Neural cell (in vitro differentiated cells): ENCODE measurements around the gene PLET1. TPM values are rescaled to one million over a fixed set of nuclear protein-coding genes. Genes with fewer than 3 reads are reported as not detected.

ENCODE experiments used
- H2AFZ ChIP-seq: fragments of 200-600, 300-800 bp; sonication (generic), shearing (Covaris generic); 2 replicates; pipeline ENCODE4 v1.6.0; 2014; ENCODE audit warnings: low read depth, mild to moderate bottlenecking, antibody characterized with exemption, low read length, moderate library complexity
- H3F3A ChIP-seq: fragments of 200-600 bp; shearing (Covaris generic); 2 replicates; pipeline ENCODE4 v1.6.1; 2016; ENCODE audit warnings: mild to moderate bottlenecking, moderate library complexity, mixed read lengths, antibody characterized with exemption, low read length; ENCODE audit not compliant: insufficient read depth, poor library complexity, severe bottlenecking
- H3K27ac ChIP-seq: fragments of 200-600, 300-800 bp; sonication (generic), shearing (Covaris generic); 2 replicates; pipeline ENCODE4 v1.5.1; 2014; ENCODE audit warnings: mild to moderate bottlenecking, low read length, moderate library complexity
- H3K27me3 ChIP-seq: fragments of 300-800, 200-600 bp; sonication (generic), shearing (Covaris generic); 2 replicates; pipeline ENCODE4 v1.6.0; 2014; ENCODE audit warnings: mild to moderate bottlenecking, low read depth, low read length, moderate library complexity; ENCODE audit not compliant: insufficient read depth
- H3K36me3 ChIP-seq: fragments of 300-800, 200-600 bp; sonication (generic), shearing (Covaris generic); 2 replicates; pipeline ENCODE4 v1.5.1; 2014; ENCODE audit warnings: mild to moderate bottlenecking, antibody characterized with exemption, low read length, moderate library complexity; ENCODE audit not compliant: insufficient read depth
- H3K4me2 ChIP-seq: fragments of 300-800, 200-600 bp; sonication (generic), shearing (Covaris generic); 2 replicates; pipeline ENCODE4 v1.6.0; 2014; ENCODE audit warnings: mild to moderate bottlenecking, low read length
- H3K4me3 ChIP-seq: fragments of 300-800, 200-600 bp; sonication (generic), shearing (Covaris generic); 2 replicates; pipeline ENCODE4 v1.5.1; 2014; ENCODE audit warnings: mild to moderate bottlenecking, low read length, moderate library complexity
- H3K79me2 ChIP-seq: fragments of 200-600 bp; shearing (Covaris generic); replicated peaks from 2 replicates; pipeline ENCODE4 v1.6.0; 2014; ENCODE audit warnings: mild to moderate bottlenecking, low read length, moderate library complexity; ENCODE audit not compliant: insufficient read depth
- H3K9ac ChIP-seq: fragments of 300-800, 200-600 bp; sonication (generic), shearing (Covaris generic); 2 replicates; pipeline ENCODE4 v1.6.1; 2016; ENCODE audit warnings: mild to moderate bottlenecking, low read length, mixed read lengths
- H3K9me2 ChIP-seq: fragments of 200-600 bp; shearing (Covaris generic); 2 replicates; pipeline ENCODE4 v1.6.1; 2016; ENCODE audit warnings: mild to moderate bottlenecking, low read length, mixed read lengths; ENCODE audit not compliant: insufficient read depth
- H3K9me3 ChIP-seq: fragments of 200-600, 300-800 bp; sonication (generic), shearing (Covaris generic); 2 replicates; pipeline ENCODE4 v1.6.1; 2016; ENCODE audit warnings: mild to moderate bottlenecking, mixed run types, low read length, moderate library complexity, mixed read lengths
- H4K20me1 ChIP-seq: fragments of 200-600 bp; shearing (Covaris generic); 2 replicates; pipeline ENCODE4 v1.6.1; 2016; ENCODE audit warnings: mild to moderate bottlenecking, mixed run types; ENCODE audit not compliant: insufficient read depth
- EP300 ChIP-seq: fragments of 450-650 bp; conservative IDR thresholded peaks from 2 replicates; pipeline ENCODE4 v1.6.1; 2014; ENCODE audit warnings: antibody characterized with exemption, mild to moderate bottlenecking, moderate library complexity; ENCODE audit not compliant: poor library complexity, severe bottlenecking
- EZH2 ChIP-seq: fragments of 200-600, 300-800 bp; shearing (Covaris generic), sonication (generic); IDR thresholded peaks from 2 replicates; pipeline ENCODE4 v1.6.1; 2014; ENCODE audit warnings: antibody characterized with exemption, low read length, borderline replicate concordance, mild to moderate bottlenecking; ENCODE audit not compliant: insufficient read depth, poor library complexity, severe bottlenecking
- MXI1 ChIP-seq: fragments of 450-650 bp; conservative IDR thresholded peaks from 2 replicates; pipeline ENCODE4 v1.6.1; 2014; ENCODE audit warnings: antibody characterized with exemption, mild to moderate bottlenecking; ENCODE audit not compliant: poor library complexity, severe bottlenecking
- POLR2AphosphoS5 ChIP-seq: IDR thresholded peaks from 2 replicates; pipeline ENCODE4 v1.6.1; 2012
- RAD21 ChIP-seq: fragments of 450-650 bp; conservative IDR thresholded peaks from 2 replicates; pipeline ENCODE4 v1.6.1; 2014; ENCODE audit warnings: antibody characterized with exemption, mild to moderate bottlenecking, moderate library complexity
- SMC3 ChIP-seq: fragments of 450-650 bp; conservative IDR thresholded peaks from 2 replicates; pipeline ENCODE4 v1.6.1; 2014; ENCODE audit warnings: antibody characterized with exemption, mild to moderate bottlenecking, moderate library complexity; ENCODE audit not compliant: poor library complexity
- TAF1 ChIP-seq: IDR thresholded peaks from 2 replicates; pipeline ENCODE4 v1.6.1; 2012; ENCODE audit warnings: low read depth
- polyA plus RNA-seq: library from polyadenylated mRNA; depleted of rRNA; stranded (reverse); fragments of >200 nt; gene quantifications from 2 replicates; pipeline ENCODE4 v1.2.3, GENCODE V29; 2014
- TF ChIP-seq, protein P1 (sequence below): IDR thresholded peaks from 2 replicates; pipeline ENCODE4 v1.6.1; 2012; ENCODE audit warnings: borderline replicate concordance
- TF ChIP-seq, protein P2 (sequence below): fragments of 450-650 bp; IDR thresholded peaks from 2 replicates; pipeline ENCODE4 v1.5.1; 2014; ENCODE audit warnings: antibody characterized with exemption, mild to moderate bottlenecking, moderate library complexity; ENCODE audit not compliant: poor library complexity, severe bottlenecking

The PLET1 gene
- polyA plus RNA-seq, 1 donor from 2014 or later, result not detected

DNA sequence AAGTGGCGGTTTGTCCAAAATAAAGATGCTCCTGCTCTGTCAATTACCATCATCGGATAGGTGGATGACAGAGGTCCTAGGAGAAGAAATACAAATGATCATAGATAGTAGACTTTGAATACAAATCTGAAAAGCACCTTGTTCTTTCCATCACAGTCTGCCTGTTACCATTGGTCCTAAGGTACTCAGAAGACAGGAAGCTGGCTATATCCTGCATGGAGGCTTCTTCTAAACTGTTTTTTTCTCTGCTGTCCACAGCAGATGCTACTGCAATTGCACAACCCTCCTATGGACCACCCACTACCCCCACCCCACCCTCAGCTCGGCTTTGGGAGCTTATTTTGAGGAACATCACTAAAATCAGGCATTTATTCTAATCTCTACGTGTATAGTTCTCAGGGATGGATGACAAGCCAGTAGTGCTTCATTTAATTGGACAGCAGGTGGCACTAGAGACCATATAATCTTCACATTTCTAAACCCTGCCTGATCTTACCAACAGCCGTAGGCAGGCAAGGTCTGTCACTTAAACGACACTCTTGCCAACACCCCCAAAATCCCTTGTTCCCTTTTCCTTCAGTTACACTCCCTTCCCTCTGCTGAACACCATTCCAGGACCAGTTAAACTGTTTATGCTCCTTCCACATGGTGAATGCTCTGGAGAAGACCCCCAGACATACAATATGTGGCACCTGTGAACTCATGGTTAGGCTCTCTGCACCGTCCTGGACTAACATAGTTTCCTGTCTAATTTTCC is 41.0 kb downstream of the PLET1 start:
- no peaks in the 10 kb centered on the region for H3K27me3 ChIP-seq
- no peak overlapping the region for H3K9ac ChIP-seq
- H3K27ac ChIP-seq, result no peak overlapping the region
- H3K4me3 ChIP-seq, result no peak overlapping the region
- no peaks in the 10 kb centered on the region for H3K79me2 ChIP-seq
- no peaks in the 10 kb centered on the region for H3K36me3 ChIP-seq
- H4K20me1 ChIP-seq, result no peaks in the 10 kb centered on the region
- H3K9me3 ChIP-seq, result no peaks in the 10 kb centered on the region
- no peaks in the 10 kb centered on the region for H3K9me2 ChIP-seq
- H2AFZ ChIP-seq, result peak overlapping the region; percentile 8
- TF ChIP-seq RAD21, result peak; percentile 96
- TF ChIP-seq, protein P1, sequence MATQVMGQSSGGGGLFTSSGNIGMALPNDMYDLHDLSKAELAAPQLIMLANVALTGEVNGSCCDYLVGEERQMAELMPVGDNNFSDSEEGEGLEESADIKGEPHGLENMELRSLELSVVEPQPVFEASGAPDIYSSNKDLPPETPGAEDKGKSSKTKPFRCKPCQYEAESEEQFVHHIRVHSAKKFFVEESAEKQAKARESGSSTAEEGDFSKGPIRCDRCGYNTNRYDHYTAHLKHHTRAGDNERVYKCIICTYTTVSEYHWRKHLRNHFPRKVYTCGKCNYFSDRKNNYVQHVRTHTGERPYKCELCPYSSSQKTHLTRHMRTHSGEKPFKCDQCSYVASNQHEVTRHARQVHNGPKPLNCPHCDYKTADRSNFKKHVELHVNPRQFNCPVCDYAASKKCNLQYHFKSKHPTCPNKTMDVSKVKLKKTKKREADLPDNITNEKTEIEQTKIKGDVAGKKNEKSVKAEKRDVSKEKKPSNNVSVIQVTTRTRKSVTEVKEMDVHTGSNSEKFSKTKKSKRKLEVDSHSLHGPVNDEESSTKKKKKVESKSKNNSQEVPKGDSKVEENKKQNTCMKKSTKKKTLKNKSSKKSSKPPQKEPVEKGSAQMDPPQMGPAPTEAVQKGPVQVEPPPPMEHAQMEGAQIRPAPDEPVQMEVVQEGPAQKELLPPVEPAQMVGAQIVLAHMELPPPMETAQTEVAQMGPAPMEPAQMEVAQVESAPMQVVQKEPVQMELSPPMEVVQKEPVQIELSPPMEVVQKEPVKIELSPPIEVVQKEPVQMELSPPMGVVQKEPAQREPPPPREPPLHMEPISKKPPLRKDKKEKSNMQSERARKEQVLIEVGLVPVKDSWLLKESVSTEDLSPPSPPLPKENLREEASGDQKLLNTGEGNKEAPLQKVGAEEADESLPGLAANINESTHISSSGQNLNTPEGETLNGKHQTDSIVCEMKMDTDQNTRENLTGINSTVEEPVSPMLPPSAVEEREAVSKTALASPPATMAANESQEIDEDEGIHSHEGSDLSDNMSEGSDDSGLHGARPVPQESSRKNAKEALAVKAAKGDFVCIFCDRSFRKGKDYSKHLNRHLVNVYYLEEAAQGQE, result no peak
- TF ChIP-seq SMC3, result peak; percentile 97
- no peak for TF ChIP-seq TAF1
- no peak for TF ChIP-seq EP300
- no peak for TF ChIP-seq EZH2
- TF ChIP-seq, protein P2, sequence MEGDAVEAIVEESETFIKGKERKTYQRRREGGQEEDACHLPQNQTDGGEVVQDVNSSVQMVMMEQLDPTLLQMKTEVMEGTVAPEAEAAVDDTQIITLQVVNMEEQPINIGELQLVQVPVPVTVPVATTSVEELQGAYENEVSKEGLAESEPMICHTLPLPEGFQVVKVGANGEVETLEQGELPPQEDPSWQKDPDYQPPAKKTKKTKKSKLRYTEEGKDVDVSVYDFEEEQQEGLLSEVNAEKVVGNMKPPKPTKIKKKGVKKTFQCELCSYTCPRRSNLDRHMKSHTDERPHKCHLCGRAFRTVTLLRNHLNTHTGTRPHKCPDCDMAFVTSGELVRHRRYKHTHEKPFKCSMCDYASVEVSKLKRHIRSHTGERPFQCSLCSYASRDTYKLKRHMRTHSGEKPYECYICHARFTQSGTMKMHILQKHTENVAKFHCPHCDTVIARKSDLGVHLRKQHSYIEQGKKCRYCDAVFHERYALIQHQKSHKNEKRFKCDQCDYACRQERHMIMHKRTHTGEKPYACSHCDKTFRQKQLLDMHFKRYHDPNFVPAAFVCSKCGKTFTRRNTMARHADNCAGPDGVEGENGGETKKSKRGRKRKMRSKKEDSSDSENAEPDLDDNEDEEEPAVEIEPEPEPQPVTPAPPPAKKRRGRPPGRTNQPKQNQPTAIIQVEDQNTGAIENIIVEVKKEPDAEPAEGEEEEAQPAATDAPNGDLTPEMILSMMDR, result peak; percentile 94
- no peak for TF ChIP-seq POLR2AphosphoS5
- TF ChIP-seq MXI1, result no peak
- H3K4me2 ChIP-seq, result no peak overlapping the region
- H3F3A ChIP-seq, result no peaks in the 10 kb centered on the region

DNA sequence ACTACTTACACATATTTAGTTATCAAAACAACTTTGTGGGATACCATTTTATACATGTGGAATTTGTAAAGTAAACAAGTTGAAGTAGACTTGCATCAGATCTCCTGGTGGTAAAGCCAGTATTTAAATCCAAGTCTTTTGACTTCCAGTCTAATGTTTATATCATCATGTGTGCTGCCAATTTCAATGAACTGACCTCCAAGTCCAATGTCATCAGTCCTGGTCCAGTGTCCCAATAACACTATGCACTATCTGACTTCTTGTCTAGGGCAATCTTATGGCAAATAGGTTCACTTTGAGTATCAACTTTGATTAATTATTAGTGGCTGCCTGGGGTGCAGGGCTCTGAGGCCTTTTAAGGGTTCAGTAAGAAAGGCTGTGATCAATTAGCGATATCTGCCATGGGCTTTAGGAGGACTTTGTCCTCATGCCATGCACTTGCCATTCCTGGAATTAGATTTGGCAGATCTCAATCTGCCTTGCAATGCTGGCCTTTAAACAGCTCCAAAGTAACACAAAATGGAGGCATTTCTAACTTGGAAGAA is 44.0 kb downstream of the PLET1 start:
- no peak overlapping the region for H3K4me2 ChIP-seq
- H3K4me3 ChIP-seq, result no peak overlapping the region
- H3K79me2 ChIP-seq, result no peaks in the 10 kb centered on the region
- no peaks in the 10 kb centered on the region for H4K20me1 ChIP-seq
- no peaks in the 10 kb centered on the region for H3K9me2 ChIP-seq
- no peak overlapping the region for H3K9ac ChIP-seq
- no peaks in the 10 kb centered on the region for H3F3A ChIP-seq
- H2AFZ ChIP-seq, result no peak overlapping the region
- no peaks in the 10 kb centered on the region for H3K36me3 ChIP-seq
- no peak overlapping the region for H3K27ac ChIP-seq
- H3K9me3 ChIP-seq, result no peaks in the 10 kb centered on the region
- TF ChIP-seq SMC3, result no peak
- TF ChIP-seq RAD21, result no peak
- no peak for TF ChIP-seq MXI1
- TF ChIP-seq TAF1, result no peak
- H3K27me3 ChIP-seq, result no peaks in the 10 kb centered on the region
